GM12878 (cell line): ENCODE results near the gene PI4KA. TPM values are rescaled to one million over a fixed set of nuclear protein-coding genes. Genes with fewer than 3 reads are reported as not detected.

Source experiments
- ATAC-seq: fragments of 200-7000 bp; cut with Tn5 transposase; 3 replicates; pipeline ENCODE4 v1.9.1; 2020; ENCODE audit warnings: mild to moderate bottlenecking, moderate library complexity
- BruUV-seq: library from RNA; stranded (reverse); fragments of 400-500 nt; replicated peaks from 2 replicates; lab custom pipeline; 2021; lab: Mats Ljungman, UMichigan
- CTCF ChIA-PET: fragments of 300-600 bp; sonication (Branson Sonifier 250); formaldehyde crosslinking; extraction: SDS; loops from one replicate; lab custom pipeline; 2021; ENCODE audit warnings: inconsistent platforms; lab: Yijun Ruan, JAX
- POLR2A ChIA-PET: fragments of 350-600 bp; formaldehyde crosslinking; extraction: SDS; loops from one replicate; lab custom pipeline; 2021; ENCODE audit warnings: inconsistent platforms; lab: Charles Lee
- RAD21 ChIA-PET: fragments of 300-600 bp; sonication (Branson Sonifier 250); formaldehyde crosslinking; loops from one replicate; lab custom pipeline; 2023; ENCODE audit warnings: antibody characterized with exemption; ENCODE audit not compliant: unreplicated experiment; lab: Charles Lee
- SMC1A ChIA-PET: fragments of 300-600 bp; sonication (Branson Sonifier 250); formaldehyde crosslinking; loops from one replicate; lab custom pipeline; 2023; ENCODE audit not compliant: unreplicated experiment, uncharacterized antibody; lab: Charles Lee
- DNase-seq: peaks from one replicate; pipeline ENCODE4 v3.0.0-alpha.2; 2011; ENCODE audit warnings: low read depth, low spot score
- FAIRE-seq: peaks from 3 replicates; lab custom pipeline; 2011; peaks lifted over from hg19 to GRCh38; lab: Jason Lieb, UNC
- H2AFZ ChIP-seq: 2 replicates; pipeline ENCODE4 v1.6.0; 2011; ENCODE audit warnings: low read depth, low read length, control low read depth; ENCODE audit not compliant: control insufficient read depth
- H3K27ac ChIP-seq: 2 replicates; pipeline ENCODE4 v1.5.1; 2011; ENCODE audit warnings: control low read depth; ENCODE audit not compliant: control insufficient read depth, insufficient read depth
- H3K27me3 ChIP-seq, 2 experiments: replicated peaks in 1 of 2; 2 replicates each; pipeline versions ENCODE4 v1.6.0 to v1.6.1; 2011; ENCODE audit warnings: low read length in 1 of 2; ENCODE audit not compliant: control insufficient read depth in 2 of 2, insufficient read depth in 2 of 2
- H3K36me3 ChIP-seq, 2 experiments: 2 replicates each; pipeline ENCODE4 v1.5.1; 2011; ENCODE audit warnings: low read length in 1 of 2; ENCODE audit not compliant: control insufficient read depth in 2 of 2, insufficient read depth in 2 of 2
- H3K4me1 ChIP-seq: 2 replicates; pipeline ENCODE4 v1.6.1; 2011; ENCODE audit warnings: mild to moderate bottlenecking, low read length, moderate library complexity, mixed read lengths; ENCODE audit not compliant: control insufficient read depth, insufficient read depth
- H3K4me2 ChIP-seq: 2 replicates; pipeline ENCODE4 v1.6.0; 2011; ENCODE audit warnings: control low read depth; ENCODE audit not compliant: control insufficient read depth, insufficient read depth
- H3K4me3 ChIP-seq: fragments of 200-600 bp; sonication (generic); 2 replicates; pipeline ENCODE4 v1.5.1; 2016
- H3K79me2 ChIP-seq: 2 replicates; pipeline ENCODE4 v1.6.0; 2011; ENCODE audit warnings: low read length; ENCODE audit not compliant: control insufficient read depth, insufficient read depth
- H3K9ac ChIP-seq: 2 replicates; pipeline ENCODE4 v1.8.0; 2011; ENCODE audit warnings: low read length, control low read depth, mixed read lengths; ENCODE audit not compliant: control insufficient read depth, insufficient read depth
- H3K9me3 ChIP-seq: replicated peaks from 3 replicates; pipeline ENCODE4 v1.5.1; 2011; ENCODE audit warnings: mild to moderate bottlenecking, low read length; ENCODE audit not compliant: control insufficient read depth, insufficient read depth
- H4K20me1 ChIP-seq: 2 replicates; pipeline ENCODE4 v1.6.0; 2011; ENCODE audit not compliant: control insufficient read depth, insufficient read depth
- ATF7 ChIP-seq: fragments of 450-650 bp; IDR thresholded peaks from 2 replicates; pipeline ENCODE4 v1.6.1; 2016; ENCODE audit warnings: low read depth, mild to moderate bottlenecking
- CBX5 ChIP-seq: sonication (generic); IDR thresholded peaks from 2 replicates; pipeline ENCODE4 v1.6.1; 2016; ENCODE audit warnings: low read depth, moderate library complexity, mild to moderate bottlenecking, inconsistent platforms
- RELA ChIP-seq: fragments of 450-650 bp; IDR thresholded peaks from 2 replicates; pipeline ENCODE4 v1.8.0; 2014; ENCODE audit warnings: borderline replicate concordance; ENCODE audit not compliant: partially characterized antibody
- SMC3 ChIP-seq: IDR thresholded peaks from 2 replicates; pipeline ENCODE4 v1.6.1; 2011; ENCODE audit warnings: low read length, improper control_type of control experiment, borderline replicate concordance
- SRF ChIP-seq, 2 experiments: IDR thresholded peaks; 2 replicates each; pipeline ENCODE4 v1.6.1; 2011; ENCODE audit warnings: low read depth in 2 of 2, low read length in 2 of 2, mild to moderate bottlenecking in 1 of 2, moderate library complexity in 1 of 2
- USF1 ChIP-seq: IDR thresholded peaks from 2 replicates; pipeline ENCODE4 v1.6.1; 2011; ENCODE audit warnings: borderline replicate concordance, low read depth, mild to moderate bottlenecking, moderate library complexity, mixed read lengths, low read length; ENCODE audit not compliant: insufficient read depth; ENCODE audit errors: extremely low read length
- WGBS: methylation state at CpG from one replicate; pipeline ENCODE4 v1.1.6; 2016; ENCODE audit warnings: low lambda C conversion rate; ENCODE audit not compliant: insufficient replicate concordance, insufficient coverage; ENCODE audit errors: missing lambda C conversion rate; 5-methylcytosine and 5-hydroxymethylcytosine counted together
- in situ Hi-C: fragments of 300-500 bp; cut with MboI; formaldehyde crosslinking; loops from 9 replicates; pipeline ENCODE4 v1.14.3; 2018; ENCODE audit warnings: mixed read lengths
- intact Hi-C: fragments of 100-400 bp; cut with micrococcal nuclease; formaldehyde crosslinking; loops from one replicate; pipeline ENCODE4 v1.14.2; 2022; ENCODE audit not compliant: unreplicated experiment
- polyA plus RNA-seq, 11 experiments: library from polyadenylated mRNA; depleted of rRNA in 4 of 11; unstranded in 6 of 11; stranded (reverse) in 5 of 11; fragments of >200 nt; fragmentation: Nextera tagmentation in 4 of 11; fragmentation: Illumina TruSeq in 1 of 11; extraction: Ambion mirVana in 4 of 11; extraction: Trizol in 1 of 11; gene quantifications; 1 replicate in 1 of 11; 2 replicates in 10 of 11; pipeline versions ENCODE4 v1.2.1 to v1.2.3, GENCODE V29; 2011 to 2016; ENCODE audit warnings: inconsistent platforms in 2 of 11, missing spikeins in 2 of 11, low read depth in 1 of 11
- total RNA-seq, 4 experiments: library from RNA; depleted of rRNA in 3 of 4; stranded (reverse); fragments of >200 nt in 3 of 4; fragmentation: Illumina TruSeq in 1 of 4; extraction: Trizol in 1 of 4; gene quantifications; 2 replicates each; pipeline versions ENCODE4 v1.2.1 to v1.2.3, GENCODE V29; 2013 to 2021

PI4KA gene
- total and polyA plus RNA-seq, 10 of the 15 experiments (the other 5 are each of a cell fraction or from before 2014, with no cell fraction given), result 4.2 to 78.4 (median 42.1) TPM

- Histone ChIP-seq H3K4me1 (no peaks in the 10 kb centered on the region), H3K4me2 (no peak overlapping the region), H3K27me3 (no peaks in the 10 kb centered on the region), H3K36me3 (peaks cover 4% of the 10 kb centered on the region in 2 experiments), H3K9ac (no peak overlapping the region), H3K4me3 (no peak overlapping the region), H4K20me1 (no peaks in the 10 kb centered on the region), H3K27ac (no peak overlapping the region), H2AFZ (no peak overlapping the region), H3K9me3 (no peaks in the 10 kb centered on the region), H3K79me2 (no peaks in the 10 kb centered on the region)
- ChIA-PET SMC1A (no interaction called here), POLR2A (no interaction called here), CTCF (no interaction called here), RAD21 (no interaction called here)
- BruUV-seq, result no TSS peak
- TF ChIP-seq ATF7 (no peak), USF1 (no peak), SMC3 (no peak), RELA (no peak), CBX5 (no peak), SRF (IDR thresholded peaks at IDR 0.05; ENCODE audit: low read depth in 2 of 2, low read length in 2 of 2) (no peak)
- in situ Hi-C loops, result no loop called here
- FAIRE-seq (no peak), DNase-seq (no peak), ATAC-seq (no peak)
- 88% methylated on average over 13 of the region's 13 CpGs for WGBS
- intact Hi-C loops, result no loop called here
Measured at GRCh38 chr22:20889904-20890540, 31.4 kb upstream of the PI4KA start.
